ENCODE data around the gene KLK12. TPM values are rescaled to one million over a fixed set of nuclear protein-coding genes. Genes with fewer than 3 reads are reported as not detected.

The KLK12 gene
- total and polyA plus RNA-seq, 7 donors = not detected

DNA sequence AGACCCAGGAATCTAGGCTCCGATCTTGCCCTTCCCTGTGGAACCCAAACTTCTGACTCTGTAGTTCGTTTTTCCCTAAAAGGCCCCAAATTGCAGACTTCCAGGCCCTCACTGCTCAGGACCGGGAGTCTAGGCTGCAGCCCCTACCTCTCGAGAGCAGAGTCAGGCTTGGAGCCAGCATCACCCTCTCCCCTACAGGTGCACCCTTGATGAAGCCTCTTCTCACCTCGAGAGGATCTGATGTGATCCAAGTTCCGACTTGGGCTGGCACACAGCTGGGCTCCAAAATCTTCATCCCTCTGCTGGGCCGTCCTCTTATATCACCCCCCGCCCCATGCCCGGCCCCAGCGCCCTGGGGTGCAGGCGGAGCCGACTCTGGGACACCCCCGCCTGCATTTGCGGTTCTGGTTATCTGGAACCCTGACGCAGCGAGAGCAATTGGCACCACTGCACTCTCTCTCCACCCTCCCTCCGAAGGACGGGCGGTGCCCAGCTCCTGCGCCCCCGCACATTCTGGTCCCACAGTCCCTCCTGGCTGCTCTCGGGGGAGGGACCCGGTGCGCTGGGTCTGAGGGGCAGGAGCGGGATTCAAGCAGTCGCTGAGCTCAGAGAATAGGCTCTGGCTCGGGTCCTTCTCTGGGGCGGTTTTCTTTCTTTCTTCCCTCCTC, 51.0 kb downstream of the KLK12 start, which contains the start of gene KLK7:
TSS of gene KLK7 (minus strand) at position 293 of the 668 bp plus-strand sequence. CDS start 1,518 bp downstream, outside the sequence.
- H3K27me3 ChIP-seq (ENCODE audit: insufficient read depth in 3 of 3, low read length in 2 of 3) = peaks cover 0 to 6% (median 3%) of the 10 kb centered on the region in 3 donors
- H3K36me3 ChIP-seq (ENCODE audit: insufficient read depth in 1 of 2, low read depth in 1 of 2) = no peaks in the 10 kb centered on the region
- TF ChIP-seq, protein P1, sequence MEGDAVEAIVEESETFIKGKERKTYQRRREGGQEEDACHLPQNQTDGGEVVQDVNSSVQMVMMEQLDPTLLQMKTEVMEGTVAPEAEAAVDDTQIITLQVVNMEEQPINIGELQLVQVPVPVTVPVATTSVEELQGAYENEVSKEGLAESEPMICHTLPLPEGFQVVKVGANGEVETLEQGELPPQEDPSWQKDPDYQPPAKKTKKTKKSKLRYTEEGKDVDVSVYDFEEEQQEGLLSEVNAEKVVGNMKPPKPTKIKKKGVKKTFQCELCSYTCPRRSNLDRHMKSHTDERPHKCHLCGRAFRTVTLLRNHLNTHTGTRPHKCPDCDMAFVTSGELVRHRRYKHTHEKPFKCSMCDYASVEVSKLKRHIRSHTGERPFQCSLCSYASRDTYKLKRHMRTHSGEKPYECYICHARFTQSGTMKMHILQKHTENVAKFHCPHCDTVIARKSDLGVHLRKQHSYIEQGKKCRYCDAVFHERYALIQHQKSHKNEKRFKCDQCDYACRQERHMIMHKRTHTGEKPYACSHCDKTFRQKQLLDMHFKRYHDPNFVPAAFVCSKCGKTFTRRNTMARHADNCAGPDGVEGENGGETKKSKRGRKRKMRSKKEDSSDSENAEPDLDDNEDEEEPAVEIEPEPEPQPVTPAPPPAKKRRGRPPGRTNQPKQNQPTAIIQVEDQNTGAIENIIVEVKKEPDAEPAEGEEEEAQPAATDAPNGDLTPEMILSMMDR (IDR thresholded peaks at IDR 0.05) = no peak
- H3K4me3 ChIP-seq = no peak within 1 kb of the TSS
- peaks cover 6% of the 10 kb centered on the region for H3K9me3 ChIP-seq
- intact Hi-C loops (cut with DNase I) = no loop called here
- ATAC-seq (no peak), DNase-seq (no peak)
- H3K4me1 ChIP-seq = no peaks in the 10 kb centered on the region
- H3K27ac ChIP-seq = no peak within 1 kb of the TSS
- 15 to 24% (median 18%) methylated on average over 28 of the region's 28 CpGs for WGBS, 3 donors

DNA sequence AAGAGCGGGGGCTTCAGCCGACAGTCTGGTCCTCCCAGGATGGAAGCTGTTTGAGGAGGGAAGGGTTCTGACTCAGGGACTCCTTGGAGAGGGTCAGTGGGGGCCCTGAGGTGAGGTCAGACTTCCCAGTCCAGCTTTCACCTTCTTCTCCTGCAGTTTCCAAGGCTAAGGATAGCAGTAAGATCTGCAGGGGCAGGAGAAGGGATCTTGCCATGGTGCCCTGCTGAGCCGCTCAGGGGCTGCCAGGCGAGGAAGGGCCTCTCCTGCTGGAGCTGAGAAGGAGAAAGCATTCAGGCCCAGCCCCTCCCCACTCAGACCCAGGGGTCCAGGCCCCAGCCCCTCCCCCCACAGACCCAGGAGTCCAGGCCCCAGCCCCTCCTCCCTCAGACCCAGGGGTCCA, 52.6 kb downstream of the KLK12 start:
- H3K4me3 ChIP-seq = no peak overlapping the region
- H3K4me1 ChIP-seq = no peaks in the 10 kb centered on the region
- H3K9me3 ChIP-seq = peaks cover 6% of the 10 kb centered on the region
- no peaks in the 10 kb centered on the region for H3K36me3 ChIP-seq (ENCODE audit: insufficient read depth in 1 of 2, low read depth in 1 of 2)
- H3K27me3 ChIP-seq (ENCODE audit: insufficient read depth in 3 of 3, low read length in 2 of 3) = peaks cover 0 to 3% (median 2%) of the 10 kb centered on the region in 3 donors
- intact Hi-C loops (cut with DNase I) = no loop called here
- H3K27ac ChIP-seq = no peak overlapping the region
- no peak for DNase-seq
- ATAC-seq = no peak
- TF ChIP-seq, protein P1 (IDR thresholded peaks at IDR 0.05) = no peak
- 57 to 68% (median 65%) methylated on average over 3 to 4 of the region's 4 CpGs for WGBS, 3 donors

DNA sequence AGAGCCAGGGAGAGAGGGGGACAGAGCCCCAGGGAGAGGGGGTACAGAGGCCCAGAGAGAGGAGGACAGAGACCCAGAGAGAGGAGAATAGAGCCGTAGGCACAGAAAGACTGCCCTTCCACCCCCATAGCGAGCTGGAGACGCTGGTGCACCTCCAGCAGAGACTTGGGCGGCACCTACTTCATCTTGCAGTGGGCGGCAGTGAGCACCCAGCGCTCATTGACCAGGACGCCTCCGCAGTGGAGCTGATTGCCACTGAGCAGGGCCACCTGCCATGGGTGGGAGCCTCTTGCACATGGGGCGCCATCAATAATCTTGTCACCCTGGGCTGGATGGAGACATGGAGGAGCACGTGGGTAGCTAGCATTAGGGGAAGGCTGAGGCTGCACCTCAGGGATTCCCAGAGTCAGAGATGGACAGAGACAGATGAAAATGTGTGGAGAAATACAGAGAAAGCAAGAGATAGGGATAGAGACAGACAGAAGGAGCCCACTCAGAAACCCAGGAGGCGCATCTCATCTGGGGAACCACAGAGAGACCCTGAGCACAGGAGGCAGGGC, 53.1 kb downstream of the KLK12 start:
- DNase-seq = no peak
- no peaks in the 10 kb centered on the region for H3K36me3 ChIP-seq (ENCODE audit: insufficient read depth in 1 of 2, low read depth in 1 of 2)
- ATAC-seq = no peak
- H3K4me3 ChIP-seq = no peak overlapping the region
- WGBS, 3 donors = 48 to 62% (median 57%) methylated on average over 11 of the region's 11 CpGs
- H3K27me3 ChIP-seq (ENCODE audit: insufficient read depth in 3 of 3, low read length in 2 of 3) = peaks cover 0 to 3% (median 2%) of the 10 kb centered on the region in 3 donors
- H3K4me1 ChIP-seq = no peaks in the 10 kb centered on the region
- H3K27ac ChIP-seq = no peak overlapping the region
- intact Hi-C loops (cut with DNase I) = no loop called here
- TF ChIP-seq, protein P1 (IDR thresholded peaks at IDR 0.05) = no peak
- peaks cover 6% of the 10 kb centered on the region for H3K9me3 ChIP-seq

DNA sequence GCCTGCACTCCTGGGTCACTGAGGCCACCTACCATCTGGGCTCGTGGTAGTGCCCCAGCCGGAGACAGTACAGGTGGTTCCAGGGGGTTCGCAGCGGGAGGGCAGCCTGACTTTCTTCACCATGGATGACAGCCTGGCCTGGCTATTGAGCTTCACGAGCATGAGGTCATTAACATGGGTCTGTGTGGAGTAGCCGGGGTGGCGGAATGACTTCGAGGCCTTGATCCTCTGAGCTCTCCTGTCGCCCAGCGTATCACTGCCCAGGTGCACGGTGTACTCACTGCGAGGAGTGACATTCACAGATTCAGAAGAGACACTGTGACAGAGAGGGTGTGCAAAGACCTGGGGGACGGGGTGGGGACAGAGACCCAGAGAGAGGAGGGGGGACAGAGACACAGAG, 54.6 kb downstream of the KLK12 start:
- no peaks in the 10 kb centered on the region for H3K36me3 ChIP-seq (ENCODE audit: insufficient read depth in 1 of 2, low read depth in 1 of 2)
- TF ChIP-seq, protein P1 (IDR thresholded peaks at IDR 0.05) = no peak
- no peak for ATAC-seq
- intact Hi-C loops (cut with DNase I) = no loop called here
- H3K4me3 ChIP-seq = no peak overlapping the region
- no peak overlapping the region for H3K27ac ChIP-seq
- WGBS, 3 donors = 36 to 51% (median 50%) methylated on average over 12 to 13 of the region's 13 CpGs
- no peaks in the 10 kb centered on the region for H3K9me3 ChIP-seq
- no peak for DNase-seq
- H3K27me3 ChIP-seq (ENCODE audit: insufficient read depth in 3 of 3, low read length in 2 of 3) = peaks cover 0 to 3% (median 2%) of the 10 kb centered on the region in 3 donors
- H3K4me1 ChIP-seq = no peaks in the 10 kb centered on the region
